Stomach (tissue), 4 donors: ENCODE results near the gene RFC2.

Experiments
- EP300 ChIP-seq: sonication (generic); formaldehyde crosslinking; IDR thresholded peaks from one replicate; pipeline ENCODE4 v1.6.1; 2017; ENCODE audit warnings: antibody characterized with exemption
- POLR2AphosphoS5 ChIP-seq, 3 donors: sonication (generic); formaldehyde crosslinking; IDR thresholded peaks; one replicate each; pipeline ENCODE4 v1.6.1; 2016; ENCODE audit warnings: antibody characterized with exemption in 3 of 3
- TF ChIP-seq, protein P1 (sequence below), 7 experiments: fragments of 450-650 bp in 4 of 7; fragments of 200-600 bp in 3 of 7; sonication (generic) in 3 of 7; IDR thresholded peaks; one replicate each; pipeline ENCODE4 v1.5.1; 2016 to 2019; ENCODE audit warnings: antibody characterized with exemption in 7 of 7, control low read depth in 2 of 7, mild to moderate bottlenecking in 1 of 7

GRCh38 chr7:74224511-74224832, 29.7 kb downstream of the RFC2 start:
- no peak for TF ChIP-seq POLR2AphosphoS5 (IDR thresholded peaks at IDR 0.05)
- no peak for TF ChIP-seq EP300
- TF ChIP-seq, protein P1, sequence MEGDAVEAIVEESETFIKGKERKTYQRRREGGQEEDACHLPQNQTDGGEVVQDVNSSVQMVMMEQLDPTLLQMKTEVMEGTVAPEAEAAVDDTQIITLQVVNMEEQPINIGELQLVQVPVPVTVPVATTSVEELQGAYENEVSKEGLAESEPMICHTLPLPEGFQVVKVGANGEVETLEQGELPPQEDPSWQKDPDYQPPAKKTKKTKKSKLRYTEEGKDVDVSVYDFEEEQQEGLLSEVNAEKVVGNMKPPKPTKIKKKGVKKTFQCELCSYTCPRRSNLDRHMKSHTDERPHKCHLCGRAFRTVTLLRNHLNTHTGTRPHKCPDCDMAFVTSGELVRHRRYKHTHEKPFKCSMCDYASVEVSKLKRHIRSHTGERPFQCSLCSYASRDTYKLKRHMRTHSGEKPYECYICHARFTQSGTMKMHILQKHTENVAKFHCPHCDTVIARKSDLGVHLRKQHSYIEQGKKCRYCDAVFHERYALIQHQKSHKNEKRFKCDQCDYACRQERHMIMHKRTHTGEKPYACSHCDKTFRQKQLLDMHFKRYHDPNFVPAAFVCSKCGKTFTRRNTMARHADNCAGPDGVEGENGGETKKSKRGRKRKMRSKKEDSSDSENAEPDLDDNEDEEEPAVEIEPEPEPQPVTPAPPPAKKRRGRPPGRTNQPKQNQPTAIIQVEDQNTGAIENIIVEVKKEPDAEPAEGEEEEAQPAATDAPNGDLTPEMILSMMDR (IDR thresholded peaks at IDR 0.05): no peak
